SJCRH30 (cell line): ENCODE measurements around the gene HNRNPF. TPM values are rescaled to one million over a fixed set of nuclear protein-coding genes. Genes with fewer than 3 reads are reported as not detected.
A peak's percentile ranks its signal among the peaks of the same experiment; 100 is the strongest.

ENCODE experiments used
- DNase-seq, 2 experiments: peaks; one replicate each; pipeline ENCODE4 v3.0.0-alpha.2; 2015 to 2020
- H3K27ac ChIP-seq: fragments of 250-450 bp; sonication (Bioruptor Pico); 2 replicates; pipeline ENCODE4 v1.5.1; 2020; ENCODE audit warnings: mild to moderate bottlenecking, moderate library complexity
- H3K27me3 ChIP-seq: fragments of 250-450 bp; sonication (Bioruptor Pico); 2 replicates; pipeline ENCODE4 v1.5.1; 2020; ENCODE audit warnings: mild to moderate bottlenecking, moderate library complexity
- H3K36me3 ChIP-seq: fragments of 250-450 bp; sonication (Bioruptor Pico); 2 replicates; pipeline ENCODE4 v1.5.1; 2020; ENCODE audit warnings: mild to moderate bottlenecking, moderate library complexity
- H3K4me1 ChIP-seq: fragments of 250-450 bp; sonication (Bioruptor Pico); 2 replicates; pipeline ENCODE4 v1.5.1; 2020; ENCODE audit warnings: mild to moderate bottlenecking, moderate library complexity
- H3K4me3 ChIP-seq: fragments of 250-450 bp; sonication (Bioruptor Pico); 2 replicates; pipeline ENCODE4 v1.5.1; 2020; ENCODE audit warnings: mild to moderate bottlenecking, moderate library complexity
- H3K9me3 ChIP-seq: fragments of 250-450 bp; sonication (Bioruptor Pico); replicated peaks from 2 replicates; pipeline ENCODE4 v1.5.1; 2020; ENCODE audit warnings: mild to moderate bottlenecking, moderate library complexity
- total RNA-seq: library from RNA; depleted of rRNA; stranded (reverse); fragments of >200 nt; shearing (Covaris generic); gene quantifications from 2 replicates; pipeline ENCODE4 v1.2.3, GENCODE V29; 2014

HNRNPF gene
- total RNA-seq, 1 experiment from 2014 or later = 64.7 TPM

GRCh38 chr10:43360086-43360485, 48.9 kb downstream of the HNRNPF start:
- Histone ChIP-seq H3K4me3 (no peak overlapping the region), H3K4me1 (no peaks in the 10 kb centered on the region), H3K27me3 (no peaks in the 10 kb centered on the region), H3K27ac (no peak overlapping the region), H3K9me3 (no peaks in the 10 kb centered on the region), H3K36me3 (no peaks in the 10 kb centered on the region)
- DNase-seq = no peak

GRCh38 chr10:43355749-43356371, 53.1 kb downstream of the HNRNPF start:
- no peak overlapping the region for H3K27ac ChIP-seq
- DNase-seq = no peak
- H3K4me1 ChIP-seq = no peaks in the 10 kb centered on the region
- no peaks in the 10 kb centered on the region for H3K36me3 ChIP-seq
- H3K27me3 ChIP-seq = no peaks in the 10 kb centered on the region
- no peak overlapping the region for H3K4me3 ChIP-seq
- H3K9me3 ChIP-seq = no peaks in the 10 kb centered on the region

- no peak for DNase-seq
- no peaks in the 10 kb centered on the region for H3K4me1 ChIP-seq
- no peaks in the 10 kb centered on the region for H3K36me3 ChIP-seq
- no peak overlapping the region for H3K27ac ChIP-seq
- H3K27me3 ChIP-seq = no peaks in the 10 kb centered on the region
- H3K9me3 ChIP-seq = no peaks in the 10 kb centered on the region
- no peak overlapping the region for H3K4me3 ChIP-seq
Observed at GRCh38 chr10:43354879-43355380, 54.1 kb downstream of the HNRNPF start.

- Histone ChIP-seq H3K4me3 (no peak overlapping the region), H3K9me3 (no peaks in the 10 kb centered on the region), H3K27me3 (no peaks in the 10 kb centered on the region), H3K27ac (no peak overlapping the region), H3K4me1 (no peaks in the 10 kb centered on the region), H3K36me3 (no peaks in the 10 kb centered on the region)
- no peak for DNase-seq
Observed at GRCh38 chr10:43354330-43354635, 54.7 kb downstream of the HNRNPF start.

GRCh38 chr10:43353495-43354329, 55.3 kb downstream of the HNRNPF start:
- no peak overlapping the region for H3K4me3 ChIP-seq
- no peaks in the 10 kb centered on the region for H3K4me1 ChIP-seq
- H3K27me3 ChIP-seq = no peaks in the 10 kb centered on the region
- no peak overlapping the region for H3K27ac ChIP-seq
- DNase-seq = no peak
- no peaks in the 10 kb centered on the region for H3K36me3 ChIP-seq
- H3K9me3 ChIP-seq = no peaks in the 10 kb centered on the region

GRCh38 chr10:43352951-43353350, 56.0 kb downstream of the HNRNPF start:
- H3K4me1 ChIP-seq = no peaks in the 10 kb centered on the region
- H3K27ac ChIP-seq = no peak overlapping the region
- no peak for DNase-seq
- H3K27me3 ChIP-seq = no peaks in the 10 kb centered on the region
- H3K36me3 ChIP-seq = no peaks in the 10 kb centered on the region
- H3K4me3 ChIP-seq = no peak overlapping the region
- no peaks in the 10 kb centered on the region for H3K9me3 ChIP-seq

- Histone ChIP-seq H3K27ac (no peak overlapping the region), H3K9me3 (no peaks in the 10 kb centered on the region), H3K27me3 (no peaks in the 10 kb centered on the region), H3K36me3 (no peaks in the 10 kb centered on the region), H3K4me3 (no peak overlapping the region), H3K4me1 (no peaks in the 10 kb centered on the region)
- no peak for DNase-seq
Observed at GRCh38 chr10:43351301-43351700, 57.7 kb downstream of the HNRNPF start.

- no peak for DNase-seq
- Histone ChIP-seq H3K36me3 (no peaks in the 10 kb centered on the region), H3K27me3 (no peaks in the 10 kb centered on the region), H3K9me3 (no peaks in the 10 kb centered on the region), H3K4me3 (no peak overlapping the region), H3K27ac (no peak overlapping the region), H3K4me1 (no peaks in the 10 kb centered on the region)
Observed at GRCh38 chr10:43350686-43351085, 58.3 kb downstream of the HNRNPF start.

- Histone ChIP-seq H3K9me3 (no peaks in the 10 kb centered on the region), H3K36me3 (no peaks in the 10 kb centered on the region), H3K27ac (no peak overlapping the region), H3K27me3 (no peaks in the 10 kb centered on the region), H3K4me3 (no peak overlapping the region), H3K4me1 (no peaks in the 10 kb centered on the region)
- DNase-seq = no peak
Observed at GRCh38 chr10:43350156-43350555, 58.8 kb downstream of the HNRNPF start.

- Histone ChIP-seq H3K4me1 (no peaks in the 10 kb centered on the region), H3K9me3 (no peaks in the 10 kb centered on the region), H3K27ac (no peak overlapping the region), H3K27me3 (no peaks in the 10 kb centered on the region), H3K36me3 (no peaks in the 10 kb centered on the region), H3K4me3 (no peak overlapping the region)
- DNase-seq = peak; percentile 52 to 72
Observed at GRCh38 chr10:43348511-43349312, 60.3 kb downstream of the HNRNPF start.

GRCh38 chr10:43347997-43348396, 61.0 kb downstream of the HNRNPF start:
- Histone ChIP-seq H3K27me3 (no peaks in the 10 kb centered on the region), H3K27ac (no peak overlapping the region), H3K4me3 (no peak overlapping the region), H3K9me3 (no peaks in the 10 kb centered on the region), H3K4me1 (no peaks in the 10 kb centered on the region), H3K36me3 (no peaks in the 10 kb centered on the region)
- no peak for DNase-seq

GRCh38 chr10:43344051-43344450, 64.9 kb downstream of the HNRNPF start:
- Histone ChIP-seq H3K36me3 (no peaks in the 10 kb centered on the region), H3K27me3 (no peaks in the 10 kb centered on the region), H3K4me1 (no peaks in the 10 kb centered on the region), H3K4me3 (no peak overlapping the region), H3K27ac (no peak overlapping the region), H3K9me3 (no peaks in the 10 kb centered on the region)
- DNase-seq = no peak

GRCh38 chr10:43343126-43343525, 65.9 kb downstream of the HNRNPF start:
- Histone ChIP-seq H3K27ac (no peak overlapping the region), H3K27me3 (no peaks in the 10 kb centered on the region), H3K36me3 (no peaks in the 10 kb centered on the region), H3K9me3 (no peaks in the 10 kb centered on the region), H3K4me3 (no peak overlapping the region), H3K4me1 (no peaks in the 10 kb centered on the region)
- DNase-seq = no peak

GRCh38 chr10:43342279-43343125, 66.5 kb downstream of the HNRNPF start:
- no peaks in the 10 kb centered on the region for H3K9me3 ChIP-seq
- H3K27ac ChIP-seq = no peak overlapping the region
- no peak for DNase-seq
- no peaks in the 10 kb centered on the region for H3K27me3 ChIP-seq
- no peak overlapping the region for H3K4me3 ChIP-seq
- H3K36me3 ChIP-seq = no peaks in the 10 kb centered on the region
- H3K4me1 ChIP-seq = no peaks in the 10 kb centered on the region
